ENCODE measurements around the gene TEX13C.
"Not testable (repeated sequence)": the region's sequence is repeated elsewhere in the genome, so short reads cannot be mapped to it uniquely, and the experiment has no call there.

TEX13C gene

GRCh38 chrX:125319646-125320521 lies at the start of gene TEX13C:
TSS of gene TEX13C (plus strand) at chrX:125319871. CDS start at chrX:125320120, 249 bp downstream.
- no peak for DNase-seq

GRCh38 chrX:125287282-125287681 lies 32.4 kb upstream of the TEX13C start:
- no peak for DNase-seq

- no peak for DNase-seq
Observed at GRCh38 chrX:125288343-125288742, 31.3 kb upstream of the TEX13C start.

- DNase-seq, result no peak
Observed at GRCh38 chrX:125289209-125289608, 30.5 kb upstream of the TEX13C start.

GRCh38 chrX:125289920-125290319 lies 29.8 kb upstream of the TEX13C start:
- DNase-seq, result no peak

- no peak for DNase-seq
Observed at GRCh38 chrX:125291124-125291523, 28.5 kb upstream of the TEX13C start.

DNA sequence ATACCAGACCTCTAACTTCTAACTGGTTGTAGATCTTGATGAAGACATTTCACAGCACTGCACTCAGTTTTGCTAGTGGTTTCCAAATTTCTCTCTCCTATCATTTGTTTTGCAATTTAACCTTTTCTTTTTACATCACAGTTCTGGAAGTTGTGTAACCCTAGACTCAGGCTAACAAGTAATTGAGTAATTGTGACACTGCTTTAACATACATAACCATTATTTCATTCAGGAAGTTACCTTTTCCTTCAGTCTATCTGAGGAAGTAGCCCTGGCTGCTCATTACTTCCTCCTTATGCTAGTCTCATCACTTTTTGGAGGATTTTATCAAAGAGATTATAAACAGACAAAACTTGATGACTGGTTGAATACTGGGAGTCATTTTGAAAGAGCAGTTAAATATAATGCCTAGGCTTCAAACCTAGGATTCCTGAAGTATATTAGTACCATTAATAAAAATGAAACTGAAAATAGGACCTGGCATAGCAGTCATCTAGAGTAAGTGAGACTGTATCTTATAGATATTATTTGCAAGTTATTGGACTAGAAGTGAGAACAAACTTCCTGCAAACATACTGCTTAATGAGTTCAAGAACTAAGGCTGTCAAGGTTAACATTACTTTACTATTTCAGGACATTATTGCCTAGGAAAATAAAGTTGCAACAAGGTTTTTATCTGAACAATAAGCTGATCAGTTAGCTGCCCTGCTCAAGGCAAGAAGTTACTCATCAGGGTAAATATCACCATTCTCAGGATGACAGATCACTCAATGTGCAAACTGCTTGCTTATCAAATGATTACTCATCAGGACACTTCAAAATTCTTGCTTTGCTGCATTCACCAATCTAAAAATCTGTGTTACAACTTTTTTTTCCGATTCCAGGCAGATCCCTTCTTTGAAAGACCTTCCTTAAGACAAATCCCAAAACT lies 25.6 kb upstream of the TEX13C start:
- no peak for DNase-seq

- DNase-seq, result no peak
Observed at GRCh38 chrX:125295337-125295736, 24.3 kb upstream of the TEX13C start.

- DNase-seq, result no peak
Observed at GRCh38 chrX:125298871-125299270, 20.8 kb upstream of the TEX13C start.

GRCh38 chrX:125306335-125306866 lies 13.3 kb upstream of the TEX13C start:
- no peak for DNase-seq

- no peak for DNase-seq
Observed at GRCh38 chrX:125308653-125309052, 11.0 kb upstream of the TEX13C start.

DNA sequence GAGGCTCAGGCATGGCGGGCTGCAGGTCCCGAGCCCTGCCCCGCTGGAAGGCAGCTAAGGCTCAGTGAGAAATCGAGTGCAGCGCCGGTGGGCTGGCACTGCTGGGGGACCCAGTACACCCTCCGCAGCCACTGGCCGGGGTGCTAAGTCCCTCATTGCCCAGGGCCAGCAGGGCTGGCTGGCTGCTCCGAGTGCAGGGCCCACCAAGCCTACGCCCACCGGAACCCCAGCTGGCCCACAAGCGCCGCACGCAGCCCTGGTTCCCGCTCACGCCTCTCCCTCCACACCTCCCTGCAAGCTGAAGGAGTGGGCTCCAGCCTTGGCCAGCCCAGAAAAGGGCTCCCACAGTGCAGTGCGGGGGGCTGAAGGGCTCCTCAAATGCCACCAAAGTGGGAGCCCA lies 505 bp upstream of the TEX13C start:
- not testable (repeated sequence) for DNase-seq

DNA sequence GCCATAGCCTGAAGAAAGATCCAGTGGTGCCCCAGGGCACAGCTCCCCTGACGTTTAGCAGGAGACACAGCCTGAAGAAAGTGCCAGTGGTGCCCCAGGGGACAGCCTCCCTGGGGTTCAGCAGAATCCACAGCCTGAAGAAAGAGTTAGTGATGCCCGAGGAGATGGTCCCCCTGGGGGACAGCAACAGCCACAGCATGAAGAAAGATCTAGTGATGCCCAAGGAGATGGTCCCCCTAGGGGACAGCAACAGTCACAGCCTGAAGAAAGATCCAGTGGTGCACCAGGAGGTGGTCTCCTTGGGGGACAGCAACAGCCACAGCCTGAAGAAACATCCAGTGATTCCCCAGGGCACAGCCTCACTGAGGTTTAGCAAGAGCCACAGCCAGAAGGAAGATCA lies 2.8 kb downstream of the TEX13C start:
- DNase-seq, result no peak

- no peak for DNase-seq
Observed at GRCh38 chrX:125326599-125326998, 6.9 kb downstream of the TEX13C start.

- DNase-seq, result no peak
Observed at GRCh38 chrX:125327891-125328290, 8.2 kb downstream of the TEX13C start.

GRCh38 chrX:125333583-125333982 lies 13.9 kb downstream of the TEX13C start:
- DNase-seq, result no peak

DNA sequence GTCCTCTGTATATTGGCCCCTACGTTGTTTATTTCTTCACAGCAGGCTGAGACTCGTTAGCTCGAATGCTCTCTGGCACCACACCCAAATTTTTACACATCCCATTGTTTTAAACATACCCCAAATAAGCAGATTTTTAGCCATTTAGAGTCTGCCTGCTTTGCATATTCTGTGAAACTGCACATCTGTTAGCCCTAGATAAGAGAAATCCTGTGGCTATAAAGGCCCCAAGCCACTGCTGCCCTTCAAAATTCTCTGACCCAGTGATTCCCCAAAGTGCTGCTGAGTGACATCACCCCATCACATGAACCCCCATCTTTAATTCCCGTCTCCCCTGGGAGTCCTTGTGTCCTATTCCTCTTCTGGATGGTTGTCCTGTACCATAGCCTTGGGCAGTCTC lies 20.8 kb downstream of the TEX13C start:
- DNase-seq, result no peak

GRCh38 chrX:125374169-125374568 lies 54.5 kb downstream of the TEX13C start:
- no peak for DNase-seq
